NCI-H345 (cell line): ENCODE data around the gene LCOR.

ENCODE experiments used
- DNase-seq: peaks from one replicate; lab custom pipeline; 2025; lab: John Stamatoyannopoulos, UW

Gene LCOR

GRCh38 chr10:96987141-96987841 lies 155.2 kb downstream of the LCOR start:
- DNase-seq = no peak

DNA sequence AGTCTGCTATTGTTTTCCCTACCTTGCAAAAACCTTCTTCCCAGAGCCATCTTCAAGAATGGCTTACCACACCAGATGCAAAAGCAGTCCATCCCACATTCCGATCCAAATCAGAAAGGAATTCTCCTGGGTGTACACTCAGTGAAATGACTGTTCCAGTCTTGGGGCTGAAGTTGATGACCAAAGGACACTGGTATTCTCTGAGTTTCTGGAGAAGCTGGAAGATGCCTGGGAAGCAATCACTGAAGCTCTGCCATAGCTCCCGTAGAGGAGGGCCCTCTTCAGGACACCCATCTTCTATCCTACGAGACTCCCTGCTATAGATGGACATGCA lies 155.7 kb downstream of the LCOR start:
- DNase-seq = no peak

DNA sequence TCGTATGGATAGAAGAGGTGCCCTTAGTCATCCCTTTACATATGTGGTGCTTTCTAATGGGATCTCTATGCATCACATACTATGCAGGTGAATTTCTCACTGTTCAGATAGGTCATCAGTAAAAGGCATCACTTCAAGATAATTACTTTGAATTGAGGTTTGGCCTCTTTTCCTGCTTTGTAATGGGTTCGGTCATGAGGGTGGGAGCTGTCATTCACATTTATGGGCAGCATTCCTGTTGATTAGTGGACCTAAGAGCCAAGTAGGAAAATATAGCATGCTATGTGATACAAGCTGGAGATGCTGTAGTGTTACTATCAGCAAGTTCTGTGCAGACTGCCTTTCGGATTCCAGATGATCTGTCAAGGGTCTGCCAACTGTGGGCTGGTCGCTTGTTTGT lies 156.3 kb downstream of the LCOR start:
- DNase-seq = no peak

- DNase-seq = no peak
These were observed 159.3 kb downstream of the LCOR start for GRCh38 chr10:96991313-96991841.

DNA sequence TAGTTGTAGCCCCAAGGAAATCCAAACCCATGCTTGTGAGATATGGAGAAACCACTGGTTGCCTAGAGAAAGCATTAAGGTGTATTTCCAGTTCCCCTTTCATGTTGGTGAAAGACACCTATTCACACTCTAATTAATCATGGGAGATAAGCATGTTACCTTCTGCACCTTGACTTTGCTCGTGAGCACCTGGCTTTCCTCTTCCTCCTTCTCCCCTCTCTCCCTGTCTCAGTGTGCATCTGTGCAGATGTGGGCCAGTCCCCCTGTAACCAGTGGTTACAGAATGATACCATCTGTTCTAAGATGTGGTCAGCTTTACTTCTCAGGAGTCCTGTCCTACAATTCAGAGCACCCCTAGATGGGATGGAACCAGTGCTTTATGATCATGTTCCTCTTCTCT lies 160.6 kb downstream of the LCOR start:
- no peak for DNase-seq

GRCh38 chr10:96995851-96996250 lies 163.8 kb downstream of the LCOR start:
- DNase-seq = no peak

- DNase-seq = no peak
These were observed 164.3 kb downstream of the LCOR start for GRCh38 chr10:96996275-96996965.

GRCh38 chr10:96998329-96998888 lies 166.3 kb downstream of the LCOR start:
- DNase-seq = no peak

- DNase-seq = no peak
These were observed 167.2 kb downstream of the LCOR start for GRCh38 chr10:96999337-96999736.

GRCh38 chr10:96999987-97000386 lies 167.9 kb downstream of the LCOR start:
- DNase-seq = no peak

- no peak for DNase-seq
These were observed 168.5 kb downstream of the LCOR start for GRCh38 chr10:97000487-97001182.

GRCh38 chr10:97001183-97001991 lies 169.3 kb downstream of the LCOR start:
- DNase-seq = no peak

DNA sequence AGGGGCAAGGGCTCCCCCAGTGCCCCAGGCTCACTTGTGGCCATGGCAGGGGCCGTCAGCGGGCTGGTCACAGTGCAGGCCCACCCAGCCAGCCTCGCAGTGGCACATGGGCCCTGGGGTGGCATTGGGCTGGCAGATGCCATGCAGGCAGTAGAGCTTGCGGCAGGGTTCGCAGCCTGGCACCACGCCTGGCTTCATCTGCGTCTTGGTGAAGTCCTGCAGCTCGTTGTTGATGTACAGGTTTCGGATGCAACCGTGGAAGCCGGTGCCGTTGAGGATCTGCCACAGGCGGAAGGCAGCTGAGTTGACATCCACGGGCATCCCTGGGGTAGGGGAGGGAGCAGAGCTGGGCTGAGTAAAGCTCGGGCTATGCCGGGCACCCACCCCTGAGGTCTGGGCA lies 170.6 kb downstream of the LCOR start:
- DNase-seq = no peak

- DNase-seq = no peak
These were observed 171.2 kb downstream of the LCOR start for GRCh38 chr10:97003151-97003803.

DNA sequence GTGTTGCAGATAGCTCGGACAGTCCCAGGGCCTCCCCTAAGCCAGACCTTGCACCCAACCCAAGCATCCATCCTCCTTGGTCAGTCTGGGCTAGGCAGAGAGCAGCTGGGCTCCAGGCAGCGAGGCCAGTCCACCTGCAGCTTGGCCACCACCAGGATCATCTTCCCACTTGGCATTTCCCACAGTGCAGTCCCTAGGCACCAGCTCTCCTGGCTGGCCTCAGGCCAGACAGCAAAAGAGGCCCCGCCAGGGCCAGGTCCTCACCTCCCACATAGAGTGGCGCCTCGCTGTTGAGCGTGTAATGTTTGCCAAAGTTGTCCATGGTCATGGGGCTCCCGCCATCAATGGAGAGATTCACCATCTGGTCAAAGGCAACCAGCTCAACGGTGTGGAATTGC lies 171.7 kb downstream of the LCOR start:
- no peak for DNase-seq

DNA sequence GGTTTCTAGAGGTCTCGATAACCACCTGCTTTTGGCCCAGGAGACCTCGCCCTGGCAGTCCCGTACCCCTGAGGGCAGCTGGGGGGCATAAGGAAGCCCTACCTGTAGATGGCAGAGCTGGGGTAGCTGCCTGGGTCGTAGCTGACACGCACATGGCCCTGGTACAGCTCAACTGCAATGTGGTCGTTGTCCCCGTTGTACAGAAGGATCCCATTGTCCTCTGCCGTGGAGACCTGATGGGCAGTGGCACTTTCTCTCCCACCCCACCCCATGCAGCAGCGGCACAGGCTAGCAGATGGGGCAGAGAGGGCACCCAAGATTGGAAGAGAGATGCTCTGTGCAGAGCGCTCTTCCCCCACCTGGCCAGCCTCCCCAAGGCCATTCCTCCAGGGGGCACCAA lies 172.5 kb downstream of the LCOR start:
- DNase-seq = no peak

DNA sequence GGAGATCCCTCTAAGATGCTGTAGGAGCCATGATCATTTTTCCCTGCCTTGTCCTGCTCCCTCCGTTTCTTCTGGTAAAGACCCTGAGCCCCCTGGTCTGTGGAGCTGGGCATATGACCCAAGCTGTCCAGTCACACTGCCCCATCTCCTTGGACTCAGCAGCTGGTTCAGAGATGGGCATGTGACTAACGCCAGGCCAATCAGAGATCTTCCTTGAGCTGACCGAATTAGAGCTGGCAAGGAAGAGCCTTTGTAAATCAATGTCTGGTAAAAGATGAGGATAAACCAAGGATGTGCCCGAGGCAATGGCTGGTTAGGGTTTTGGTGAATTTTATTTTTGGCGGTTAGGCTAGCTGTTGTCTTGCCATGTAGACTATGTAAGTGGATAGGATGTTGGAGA lies 173.3 kb downstream of the LCOR start:
- no peak for DNase-seq

- DNase-seq = no peak
These were observed 174.3 kb downstream of the LCOR start for GRCh38 chr10:97006364-97006763.

DNA sequence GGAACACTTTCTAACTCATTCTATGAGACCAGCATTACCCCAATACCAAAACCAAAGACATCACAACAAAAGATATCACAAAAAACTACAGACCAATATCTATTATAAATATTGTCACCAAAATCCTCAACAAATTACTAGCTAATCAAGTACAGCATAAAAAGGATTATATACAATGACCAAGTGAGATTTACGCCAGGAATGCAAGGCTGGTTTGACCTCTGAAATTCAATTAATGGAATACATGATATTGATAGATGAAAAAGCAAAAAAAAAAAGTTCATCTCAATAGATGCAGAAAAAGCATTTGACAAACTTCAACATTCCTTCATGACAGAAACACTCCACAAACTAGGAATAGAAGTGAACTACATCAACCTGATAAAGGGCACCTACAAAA lies 175.3 kb downstream of the LCOR start:
- DNase-seq = no peak

- DNase-seq = no peak
These were observed 178.7 kb downstream of the LCOR start for GRCh38 chr10:97010695-97011206.

GRCh38 chr10:97011397-97011796 lies 179.3 kb downstream of the LCOR start:
- no peak for DNase-seq
